Activated T-helper 1 cell treated with anti-CD3 and anti-CD28 coated beads, Interleukin-12 subunit alpha, Interleukin-12 subunit beta, Interleukin-2, Interleukin-4 antibody, amounts not matched to agents 30 ng/mL and 10 ng/mL and 1 ng/mL, durations not matched to agents 14 hours and 24 hours and 36 hours (primary cell): ENCODE data around the gene DDX10. TPM values are rescaled to one million over a fixed set of nuclear protein-coding genes. Genes with fewer than 3 reads are reported as not detected.

ENCODE experiments used
- DNase-seq: peaks from one replicate; pipeline ENCODE4 v3.0.0; 2021; ENCODE audit warnings: low spot score
- H3K27ac Mint-ChIP-seq: one replicate; pipeline ENCODE4 v1.8.0; 2021; ENCODE audit warnings: mild to moderate bottlenecking, mixed read lengths
- H3K27me3 Mint-ChIP-seq: one replicate; pipeline ENCODE4 v1.8.0; 2022; ENCODE audit warnings: mild to moderate bottlenecking, moderate library complexity, mixed read lengths; ENCODE audit not compliant: insufficient read depth
- H3K36me3 Mint-ChIP-seq: one replicate; pipeline ENCODE4 v1.8.0; 2021; ENCODE audit warnings: low read depth, mixed read lengths
- H3K4me1 Mint-ChIP-seq: one replicate; pipeline ENCODE4 v1.8.0; 2021; ENCODE audit warnings: low read depth, mixed read lengths
- H3K4me3 Mint-ChIP-seq: one replicate; pipeline ENCODE4 v1.8.0; 2021; ENCODE audit warnings: mild to moderate bottlenecking, moderate library complexity, mixed read lengths
- H3K9me3 Mint-ChIP-seq: one replicate; pipeline ENCODE4 v1.8.0; 2021; ENCODE audit warnings: mixed read lengths
- intact Hi-C: fragments of 100-400 bp; cut with micrococcal nuclease; formaldehyde crosslinking; loops from one replicate; pipeline ENCODE4 v1.15.1; 2024
- total RNA-seq: library from RNA; stranded (reverse); gene quantifications from 2 replicates; pipeline ENCODE4 v1.2.3, GENCODE V29; 2022

DDX10 gene
- total RNA-seq, 1 donor from 2014 or later = 68.4 TPM

GRCh38 chr11:108901359-108901758 lies 236.5 kb downstream of the DDX10 start:
- Mint-ChIP-seq H3K4me3 (no peak overlapping the region), H3K4me1 (peaks cover under 1% of the 10 kb centered on the region), H3K9me3 (peaks cover 20% of the 10 kb centered on the region), H3K27me3 (no peaks in the 10 kb centered on the region), H3K36me3 (peaks cover 2% of the 10 kb centered on the region), H3K27ac (no peak overlapping the region)
- no peak for DNase-seq
- intact Hi-C loops = no loop called here

GRCh38 chr11:108902027-108902469 lies 237.2 kb downstream of the DDX10 start:
- Mint-ChIP-seq H3K36me3 (peaks cover 2% of the 10 kb centered on the region), H3K9me3 (peaks cover 17% of the 10 kb centered on the region), H3K4me3 (no peak overlapping the region), H3K4me1 (no peaks in the 10 kb centered on the region), H3K27me3 (no peaks in the 10 kb centered on the region), H3K27ac (no peak overlapping the region)
- no peak for DNase-seq
- intact Hi-C loops = no loop called here

- Mint-ChIP-seq H3K9me3 (peaks cover 4% of the 10 kb centered on the region), H3K36me3 (peaks cover 2% of the 10 kb centered on the region), H3K27ac (no peak overlapping the region), H3K4me3 (no peak overlapping the region), H3K4me1 (no peaks in the 10 kb centered on the region), H3K27me3 (no peaks in the 10 kb centered on the region)
- DNase-seq = no peak
- intact Hi-C loops = no loop called here
These were observed 239.6 kb downstream of the DDX10 start for GRCh38 chr11:108904480-108904879.

GRCh38 chr11:108906329-108906728 lies 241.5 kb downstream of the DDX10 start:
- H3K4me3 Mint-ChIP-seq = no peak overlapping the region
- no peaks in the 10 kb centered on the region for H3K4me1 Mint-ChIP-seq
- intact Hi-C loops = no loop called here
- no peak for DNase-seq
- no peaks in the 10 kb centered on the region for H3K36me3 Mint-ChIP-seq
- H3K9me3 Mint-ChIP-seq = no peaks in the 10 kb centered on the region
- no peaks in the 10 kb centered on the region for H3K27me3 Mint-ChIP-seq
- H3K27ac Mint-ChIP-seq = no peak overlapping the region

GRCh38 chr11:108906826-108907225 lies 242.0 kb downstream of the DDX10 start:
- Mint-ChIP-seq H3K4me3 (no peak overlapping the region), H3K9me3 (no peaks in the 10 kb centered on the region), H3K4me1 (no peaks in the 10 kb centered on the region), H3K36me3 (no peaks in the 10 kb centered on the region), H3K27ac (no peak overlapping the region), H3K27me3 (no peaks in the 10 kb centered on the region)
- no peak for DNase-seq
- intact Hi-C loops = no loop called here

GRCh38 chr11:108909041-108909440 lies 244.2 kb downstream of the DDX10 start:
- DNase-seq = no peak

GRCh38 chr11:108909921-108910320 lies 245.1 kb downstream of the DDX10 start:
- Mint-ChIP-seq H3K36me3 (no peaks in the 10 kb centered on the region), H3K9me3 (no peaks in the 10 kb centered on the region), H3K27me3 (no peaks in the 10 kb centered on the region), H3K27ac (no peak overlapping the region), H3K4me1 (no peaks in the 10 kb centered on the region), H3K4me3 (no peak overlapping the region)
- DNase-seq = no peak
- intact Hi-C loops = no loop called here

More at GRCh38 chr11:108909041-108909440, 244.2 kb downstream of the DDX10 start:
- no peaks in the 10 kb centered on the region for H3K9me3 Mint-ChIP-seq
- no peak overlapping the region for H3K27ac Mint-ChIP-seq
- no peak overlapping the region for H3K4me3 Mint-ChIP-seq
- intact Hi-C loops = no loop called here
- no peaks in the 10 kb centered on the region for H3K36me3 Mint-ChIP-seq
- H3K4me1 Mint-ChIP-seq = no peaks in the 10 kb centered on the region
- no peaks in the 10 kb centered on the region for H3K27me3 Mint-ChIP-seq

GRCh38 chr11:108912581-108912980 lies 247.7 kb downstream of the DDX10 start:
- intact Hi-C loops = no loop called here
- H3K9me3 Mint-ChIP-seq = no peaks in the 10 kb centered on the region
- no peaks in the 10 kb centered on the region for H3K36me3 Mint-ChIP-seq
- no peak for DNase-seq
- no peak overlapping the region for H3K4me3 Mint-ChIP-seq
- no peak overlapping the region for H3K27ac Mint-ChIP-seq
- no peaks in the 10 kb centered on the region for H3K4me1 Mint-ChIP-seq
- no peaks in the 10 kb centered on the region for H3K27me3 Mint-ChIP-seq

GRCh38 chr11:108913204-108913603 lies 248.3 kb downstream of the DDX10 start:
- intact Hi-C loops = no loop called here
- no peak for DNase-seq
- Mint-ChIP-seq H3K27me3 (no peaks in the 10 kb centered on the region), H3K36me3 (no peaks in the 10 kb centered on the region), H3K27ac (no peak overlapping the region), H3K9me3 (no peaks in the 10 kb centered on the region), H3K4me3 (no peak overlapping the region), H3K4me1 (no peaks in the 10 kb centered on the region)

- Mint-ChIP-seq H3K27ac (no peak overlapping the region), H3K4me1 (no peaks in the 10 kb centered on the region), H3K27me3 (no peaks in the 10 kb centered on the region), H3K36me3 (peaks cover 3% of the 10 kb centered on the region), H3K4me3 (no peak overlapping the region), H3K9me3 (no peaks in the 10 kb centered on the region)
- intact Hi-C loops = no loop called here
- no peak for DNase-seq
These were observed 249.3 kb downstream of the DDX10 start for GRCh38 chr11:108914211-108914610.

GRCh38 chr11:108914981-108915380 lies 250.1 kb downstream of the DDX10 start:
- Mint-ChIP-seq H3K4me3 (no peak overlapping the region), H3K27ac (no peak overlapping the region), H3K4me1 (no peaks in the 10 kb centered on the region), H3K27me3 (no peaks in the 10 kb centered on the region), H3K36me3 (peaks cover 6% of the 10 kb centered on the region), H3K9me3 (no peaks in the 10 kb centered on the region)
- DNase-seq = no peak
- intact Hi-C loops = no loop called here

GRCh38 chr11:108915666-108916065 lies 250.8 kb downstream of the DDX10 start:
- Mint-ChIP-seq H3K27me3 (no peaks in the 10 kb centered on the region), H3K27ac (no peak overlapping the region), H3K9me3 (no peaks in the 10 kb centered on the region), H3K4me3 (no peak overlapping the region), H3K36me3 (peaks cover 9% of the 10 kb centered on the region), H3K4me1 (no peaks in the 10 kb centered on the region)
- intact Hi-C loops = no loop called here
- no peak for DNase-seq

GRCh38 chr11:108916290-108916689 lies 251.4 kb downstream of the DDX10 start:
- Mint-ChIP-seq H3K27ac (no peak overlapping the region), H3K36me3 (peaks cover 9% of the 10 kb centered on the region), H3K4me1 (no peaks in the 10 kb centered on the region), H3K27me3 (no peaks in the 10 kb centered on the region), H3K4me3 (no peak overlapping the region), H3K9me3 (no peaks in the 10 kb centered on the region)
- intact Hi-C loops = no loop called here
- no peak for DNase-seq

GRCh38 chr11:108916935-108917334 lies 252.1 kb downstream of the DDX10 start:
- Mint-ChIP-seq H3K4me3 (no peak overlapping the region), H3K27me3 (no peaks in the 10 kb centered on the region), H3K27ac (no peak overlapping the region), H3K9me3 (no peaks in the 10 kb centered on the region), H3K36me3 (peaks cover 9% of the 10 kb centered on the region), H3K4me1 (no peaks in the 10 kb centered on the region)
- no peak for DNase-seq
- intact Hi-C loops = no loop called here
